ENCODE data around the gene TMEM178B.
"Not testable (repeated sequence)": the region's sequence is repeated elsewhere in the genome, so short reads cannot be mapped to it uniquely, and the experiment has no call there.

The TMEM178B gene

GRCh38 chr7:141074162-141074991 lies 513 bp downstream of the TMEM178B start:
- no peak for DNase-seq

- DNase-seq, result no peak
Measured at GRCh38 chr7:141074997-141075396, 1.1 kb downstream of the TMEM178B start.

GRCh38 chr7:141076377-141076776 lies 2.5 kb downstream of the TMEM178B start:
- DNase-seq, result no peak

GRCh38 chr7:141079219-141079618 lies 5.4 kb downstream of the TMEM178B start:
- no peak for DNase-seq

- DNase-seq, result not testable (repeated sequence)
Measured at GRCh38 chr7:141089490-141089889, 15.6 kb downstream of the TMEM178B start.

- DNase-seq, result no peak
Measured at GRCh38 chr7:141094336-141095070, 20.6 kb downstream of the TMEM178B start.

GRCh38 chr7:141097430-141097829 lies 23.6 kb downstream of the TMEM178B start:
- DNase-seq, result no peak

GRCh38 chr7:141102436-141102835 lies 28.6 kb downstream of the TMEM178B start:
- no peak for DNase-seq

- DNase-seq, result no peak
Measured at GRCh38 chr7:141103847-141104429, 30.1 kb downstream of the TMEM178B start.

GRCh38 chr7:141113131-141113530 lies 39.3 kb downstream of the TMEM178B start:
- DNase-seq, result no peak

GRCh38 chr7:141114029-141114664 lies 40.3 kb downstream of the TMEM178B start:
- no peak for DNase-seq

GRCh38 chr7:141115965-141116364 lies 42.1 kb downstream of the TMEM178B start:
- no peak for DNase-seq

GRCh38 chr7:141116661-141117060 lies 42.8 kb downstream of the TMEM178B start:
- not testable (repeated sequence) for DNase-seq

GRCh38 chr7:141118767-141119166 lies 44.9 kb downstream of the TMEM178B start:
- DNase-seq, result no peak

GRCh38 chr7:141119187-141119586 lies 45.3 kb downstream of the TMEM178B start:
- no peak for DNase-seq

- no peak for DNase-seq
Measured at GRCh38 chr7:141122736-141123135, 48.9 kb downstream of the TMEM178B start.

GRCh38 chr7:141123522-141123921 lies 49.7 kb downstream of the TMEM178B start:
- no peak for DNase-seq

GRCh38 chr7:141126107-141126506 lies 52.2 kb downstream of the TMEM178B start:
- no peak for DNase-seq

GRCh38 chr7:141128506-141128905 lies 54.6 kb downstream of the TMEM178B start:
- no peak for DNase-seq

GRCh38 chr7:141128931-141129330 lies 55.1 kb downstream of the TMEM178B start:
- DNase-seq, result no peak

GRCh38 chr7:141132671-141133070 lies 58.8 kb downstream of the TMEM178B start:
- no peak for DNase-seq

- no peak for DNase-seq
Measured at GRCh38 chr7:141133646-141134045, 59.8 kb downstream of the TMEM178B start.

- DNase-seq, result no peak
Measured at GRCh38 chr7:141142058-141142457, 68.2 kb downstream of the TMEM178B start.
